ENCODE data around the gene COL16A1.

Gene COL16A1

GRCh38 chr1:31674626-31675025, 29.2 kb downstream of the COL16A1 start:
- TF ChIP-seq TAF1 (IDR thresholded peaks at IDR 0.05; ENCODE audit: borderline replicate concordance, insufficient read depth, low read length) (no peak), REST (IDR thresholded peaks at IDR 0.05; ENCODE audit: insufficient read depth in 1 of 2, low read depth in 2 of 2, low read length in 2 of 2) (no peak)

GRCh38 chr1:31673433-31673832, 30.4 kb downstream of the COL16A1 start:
- TF ChIP-seq SIN3A (IDR thresholded peaks at IDR 0.05; ENCODE audit: borderline replicate concordance, insufficient read depth, low read length) = no peak
- no peak for TF ChIP-seq REST (IDR thresholded peaks at IDR 0.05; ENCODE audit: insufficient read depth in 1 of 2, low read depth in 2 of 2, low read length in 2 of 2)

- TF ChIP-seq SIN3A (IDR thresholded peaks at IDR 0.05; ENCODE audit: borderline replicate concordance, insufficient read depth, low read length) (no peak), POLR2AphosphoS5 (IDR thresholded peaks at IDR 0.05; ENCODE audit: low read depth, low read length) (no peak), TAF1 (IDR thresholded peaks at IDR 0.05; ENCODE audit: borderline replicate concordance, insufficient read depth, low read length) (no peak), REST (IDR thresholded peaks at IDR 0.05; ENCODE audit: insufficient read depth in 1 of 2, low read depth in 2 of 2, low read length in 2 of 2) (no peak)
Observed at GRCh38 chr1:31672986-31673385, 30.8 kb downstream of the COL16A1 start.

- no peak for TF ChIP-seq FOXP2 (optimal IDR thresholded peaks at IDR 0.05; ENCODE audit: borderline replicate concordance, extremely low read depth, extremely low read length, insufficient read depth)
- no peak for TF ChIP-seq TAF1 (IDR thresholded peaks at IDR 0.05; ENCODE audit: borderline replicate concordance, insufficient read depth, low read length)
- no peak for TF ChIP-seq POLR2AphosphoS5 (IDR thresholded peaks at IDR 0.05; ENCODE audit: low read depth, low read length)
- no peak for TF ChIP-seq REST (IDR thresholded peaks at IDR 0.05; ENCODE audit: insufficient read depth in 1 of 2, low read depth in 2 of 2, low read length in 2 of 2)
- no peak for TF ChIP-seq SIN3A (IDR thresholded peaks at IDR 0.05; ENCODE audit: borderline replicate concordance, insufficient read depth, low read length)
Observed at GRCh38 chr1:31671561-31672201, 32.1 kb downstream of the COL16A1 start.

GRCh38 chr1:31671147-31671546, 32.7 kb downstream of the COL16A1 start:
- no peak for TF ChIP-seq REST (IDR thresholded peaks at IDR 0.05; ENCODE audit: insufficient read depth in 1 of 2, low read depth in 2 of 2, low read length in 2 of 2)
- TF ChIP-seq POLR2AphosphoS5 (IDR thresholded peaks at IDR 0.05; ENCODE audit: low read depth, low read length) = no peak
- TF ChIP-seq FOXP2 (optimal IDR thresholded peaks at IDR 0.05; ENCODE audit: borderline replicate concordance, extremely low read depth, extremely low read length, insufficient read depth) = no peak
- no peak for TF ChIP-seq TAF1 (IDR thresholded peaks at IDR 0.05; ENCODE audit: borderline replicate concordance, insufficient read depth, low read length)
- TF ChIP-seq SIN3A (IDR thresholded peaks at IDR 0.05; ENCODE audit: borderline replicate concordance, insufficient read depth, low read length) = no peak
